Glomerular visceral epithelial cell (primary cell): ENCODE data around the gene UCK2.
A peak's percentile ranks its signal among the peaks of the same experiment; 100 is the strongest.

ENCODE experiments used
- DNase-seq: peaks from one replicate; pipeline ENCODE4 v3.0.0-alpha.2; 2016; ENCODE audit errors: extremely low spot score

Gene UCK2

DNA sequence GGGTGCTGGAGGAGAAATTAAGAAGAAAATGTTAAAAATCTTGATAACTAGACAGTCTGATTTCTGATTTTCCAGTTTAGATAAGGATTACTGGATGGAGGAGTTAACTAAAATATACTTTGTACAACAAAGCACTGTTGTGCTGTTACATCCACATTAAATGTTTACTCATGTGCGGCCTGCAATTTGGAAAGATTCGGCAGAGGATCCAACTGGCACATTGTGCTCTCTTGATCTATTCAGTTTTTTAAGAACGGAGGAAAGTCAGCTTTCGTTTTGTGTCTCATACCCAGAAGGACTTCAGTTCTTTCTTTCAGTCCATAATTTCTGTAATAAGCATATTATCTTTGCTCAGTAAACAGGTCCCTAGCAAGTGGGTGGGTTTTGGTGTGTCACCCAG is 52.5 kb downstream of the UCK2 start:
- no peak for DNase-seq

- DNase-seq: no peak
Observed at GRCh38 chr1:165880993-165881392, 53.6 kb downstream of the UCK2 start.

GRCh38 chr1:165882168-165882837 is 54.9 kb downstream of the UCK2 start:
- no peak for DNase-seq

GRCh38 chr1:165883056-165883455 is 55.6 kb downstream of the UCK2 start:
- DNase-seq: peak; percentile 41

DNA sequence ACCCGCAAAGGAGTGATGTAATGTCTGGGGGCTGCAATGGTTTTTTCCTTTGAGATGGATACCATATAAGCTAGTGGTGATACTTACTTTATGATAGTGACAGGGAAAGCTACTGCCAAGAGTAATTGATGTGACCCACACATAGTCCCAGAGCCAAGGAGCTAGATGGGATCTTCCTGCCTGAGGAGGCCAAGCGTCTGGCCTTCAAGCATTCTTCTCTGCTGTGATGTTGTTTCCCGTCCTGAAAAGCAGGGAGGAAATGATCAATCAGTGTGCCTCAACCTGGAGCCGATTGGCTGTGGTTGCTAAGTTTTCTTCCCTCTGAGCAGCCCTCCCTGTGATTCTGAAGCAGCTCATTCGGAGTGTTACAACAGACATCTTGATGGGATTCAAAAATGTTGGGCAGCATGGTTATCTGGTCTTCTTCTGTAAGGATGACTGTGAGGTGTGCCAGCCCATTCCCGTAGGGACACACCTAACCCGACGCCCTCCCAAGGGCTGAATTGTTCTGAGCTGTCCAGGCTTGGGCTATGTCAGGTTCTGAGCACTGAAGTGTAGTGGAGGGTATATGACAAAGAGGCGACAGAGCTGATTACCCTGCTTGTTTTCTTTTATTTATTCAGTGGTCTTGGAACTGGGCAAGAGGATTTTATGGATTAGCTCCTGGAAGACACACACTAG is 56.7 kb downstream of the UCK2 start:
- no peak for DNase-seq

DNA sequence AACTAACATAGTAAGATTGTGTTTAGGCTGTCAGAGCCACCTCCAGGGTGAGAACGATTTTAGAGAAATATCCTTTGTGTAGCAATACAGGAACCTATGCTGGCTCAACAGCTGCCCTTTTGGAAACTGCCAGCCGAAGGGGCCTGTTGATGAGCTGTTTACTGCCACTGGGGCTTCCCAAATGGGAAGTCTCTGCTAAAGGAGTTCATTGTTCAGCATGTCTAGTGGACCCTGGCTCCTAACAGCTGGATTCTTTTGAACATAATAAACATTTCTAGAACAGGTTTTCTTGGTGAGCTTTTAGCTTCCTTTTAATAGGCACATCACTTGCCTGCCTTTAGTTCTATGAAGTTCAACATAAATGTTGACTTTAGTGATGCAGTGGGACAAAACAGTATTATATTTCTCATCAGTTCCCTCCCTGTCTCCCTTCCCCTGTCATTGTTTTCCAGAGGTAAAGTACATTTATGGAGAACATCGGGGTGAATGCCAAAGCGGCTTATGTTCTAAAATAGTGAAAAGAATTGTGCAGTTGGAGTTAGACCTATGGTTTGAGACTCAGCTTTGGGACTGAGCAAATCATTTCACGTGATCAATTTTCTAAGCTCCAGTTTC is 57.4 kb downstream of the UCK2 start:
- DNase-seq: no peak

GRCh38 chr1:165885305-165885694 is 57.9 kb downstream of the UCK2 start:
- DNase-seq: no peak

- DNase-seq: no peak
Observed at GRCh38 chr1:165886193-165886592, 58.8 kb downstream of the UCK2 start.

- DNase-seq: peak; percentile 71
Observed at GRCh38 chr1:165886983-165887382, 59.6 kb downstream of the UCK2 start.

DNA sequence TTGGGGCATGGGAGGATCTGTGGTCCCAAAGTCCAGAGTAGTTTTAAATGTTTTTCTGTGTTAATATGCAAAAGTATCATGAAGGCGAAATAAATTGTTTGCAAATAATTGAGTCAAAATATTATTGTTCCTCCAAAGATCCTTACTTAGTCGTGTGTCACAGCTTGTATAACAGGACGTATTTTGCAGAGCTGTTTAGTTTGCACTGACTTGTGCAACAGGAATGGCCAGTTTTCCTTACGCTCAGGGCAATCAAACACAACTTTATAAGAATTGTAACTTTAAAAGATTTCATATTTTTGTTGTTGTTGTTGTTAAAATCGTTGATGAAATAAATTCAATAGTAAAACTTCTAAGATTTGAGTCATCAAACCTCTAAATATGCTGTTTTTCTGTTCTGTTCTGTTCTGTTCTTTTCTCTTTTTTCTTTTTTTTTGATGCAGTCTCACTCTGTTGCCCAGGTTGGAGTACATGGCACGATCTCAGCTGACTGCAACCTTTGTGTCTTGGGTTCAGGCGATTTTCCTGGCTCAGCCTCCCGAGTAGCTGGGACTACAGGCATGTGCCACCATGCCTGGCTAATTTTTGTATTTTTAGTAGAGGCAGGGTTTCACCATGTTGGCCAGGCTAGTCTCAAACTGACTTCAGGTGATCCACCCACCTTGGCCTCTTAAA is 60.6 kb downstream of the UCK2 start:
- no peak for DNase-seq

DNA sequence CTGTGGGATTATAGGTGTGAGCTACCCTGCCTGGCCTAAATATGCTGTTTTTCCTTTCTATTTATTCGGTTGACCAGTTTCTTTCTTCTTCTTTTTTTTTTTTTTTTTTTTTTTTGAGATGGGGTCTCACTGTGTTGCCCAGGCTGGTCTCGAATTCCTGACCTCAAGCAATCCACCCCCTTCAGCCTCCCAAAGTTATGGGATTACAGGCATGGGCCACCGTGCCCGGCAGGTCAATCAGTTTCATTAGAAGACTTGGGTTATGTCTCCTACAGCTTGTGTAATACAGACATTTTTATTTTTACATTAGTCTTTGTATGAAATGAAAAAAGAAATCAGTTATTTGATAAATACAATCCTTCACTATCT is 61.1 kb downstream of the UCK2 start:
- no peak for DNase-seq

DNA sequence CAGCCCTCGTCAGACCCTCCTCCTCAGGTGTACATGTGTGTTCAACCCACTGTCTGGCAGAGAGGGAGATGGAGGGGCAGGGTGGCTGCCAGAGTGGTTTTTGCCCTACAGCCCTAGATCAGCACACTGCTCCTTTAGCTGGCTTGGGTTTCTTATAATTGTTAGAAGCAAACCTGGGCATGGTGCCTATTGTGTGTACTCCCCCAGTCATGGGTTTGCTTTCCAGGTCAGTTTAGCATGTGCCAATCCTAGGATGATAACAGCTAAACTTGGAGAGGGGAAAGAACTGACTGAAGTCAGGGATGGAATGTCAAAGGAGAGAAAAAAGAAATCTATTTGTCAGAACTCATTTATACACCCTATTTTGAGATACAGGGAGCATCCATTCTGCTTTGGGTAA is 63.3 kb downstream of the UCK2 start:
- no peak for DNase-seq

- peak; percentile 65 for DNase-seq
Observed at GRCh38 chr1:165891111-165891860, 63.9 kb downstream of the UCK2 start.

GRCh38 chr1:165892935-165893334 is 65.5 kb downstream of the UCK2 start:
- DNase-seq: no peak

DNA sequence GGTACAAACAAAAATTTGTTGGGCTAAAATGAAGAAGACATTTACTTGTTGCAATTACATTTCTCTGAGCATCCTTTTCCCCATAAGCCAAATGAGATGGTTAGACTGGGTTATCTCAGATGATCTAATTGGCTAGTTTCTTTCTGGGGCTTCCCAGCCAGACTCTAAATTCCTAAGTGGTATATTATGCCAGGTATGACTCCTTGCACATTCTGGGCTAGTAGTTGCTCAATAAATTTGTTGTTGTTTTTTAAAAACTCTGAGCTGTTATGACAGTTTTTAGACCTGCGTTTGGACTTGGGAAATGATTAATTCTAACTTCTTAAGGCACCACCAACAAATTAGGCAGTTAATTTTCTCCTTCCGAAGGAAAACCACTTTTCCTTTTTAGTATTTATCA is 66.1 kb downstream of the UCK2 start:
- no peak for DNase-seq

DNA sequence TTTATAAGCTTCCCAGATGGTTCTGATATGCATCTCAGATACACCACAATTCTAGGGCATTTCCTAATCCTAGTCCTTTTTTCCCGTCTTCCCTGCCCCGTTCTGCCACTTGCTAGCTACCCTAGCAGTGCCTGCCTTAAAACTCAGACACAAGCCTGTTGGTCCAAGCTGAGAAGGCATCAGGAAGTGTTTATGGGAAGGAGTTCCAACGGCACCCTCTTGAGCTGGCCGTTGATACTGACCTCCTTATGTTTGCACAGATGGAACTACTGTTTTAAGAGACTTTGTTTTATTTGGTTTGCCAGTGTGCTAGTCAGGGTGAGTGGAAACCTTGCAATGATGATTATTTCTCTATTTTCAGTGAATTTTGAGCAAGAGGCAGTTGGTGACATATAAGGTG is 67.2 kb downstream of the UCK2 start:
- DNase-seq: no peak

GRCh38 chr1:165895451-165895871 is 68.0 kb downstream of the UCK2 start:
- DNase-seq: peak; percentile 66

- DNase-seq: peak; percentile 71
Observed at GRCh38 chr1:165896277-165896676, 68.9 kb downstream of the UCK2 start.

DNA sequence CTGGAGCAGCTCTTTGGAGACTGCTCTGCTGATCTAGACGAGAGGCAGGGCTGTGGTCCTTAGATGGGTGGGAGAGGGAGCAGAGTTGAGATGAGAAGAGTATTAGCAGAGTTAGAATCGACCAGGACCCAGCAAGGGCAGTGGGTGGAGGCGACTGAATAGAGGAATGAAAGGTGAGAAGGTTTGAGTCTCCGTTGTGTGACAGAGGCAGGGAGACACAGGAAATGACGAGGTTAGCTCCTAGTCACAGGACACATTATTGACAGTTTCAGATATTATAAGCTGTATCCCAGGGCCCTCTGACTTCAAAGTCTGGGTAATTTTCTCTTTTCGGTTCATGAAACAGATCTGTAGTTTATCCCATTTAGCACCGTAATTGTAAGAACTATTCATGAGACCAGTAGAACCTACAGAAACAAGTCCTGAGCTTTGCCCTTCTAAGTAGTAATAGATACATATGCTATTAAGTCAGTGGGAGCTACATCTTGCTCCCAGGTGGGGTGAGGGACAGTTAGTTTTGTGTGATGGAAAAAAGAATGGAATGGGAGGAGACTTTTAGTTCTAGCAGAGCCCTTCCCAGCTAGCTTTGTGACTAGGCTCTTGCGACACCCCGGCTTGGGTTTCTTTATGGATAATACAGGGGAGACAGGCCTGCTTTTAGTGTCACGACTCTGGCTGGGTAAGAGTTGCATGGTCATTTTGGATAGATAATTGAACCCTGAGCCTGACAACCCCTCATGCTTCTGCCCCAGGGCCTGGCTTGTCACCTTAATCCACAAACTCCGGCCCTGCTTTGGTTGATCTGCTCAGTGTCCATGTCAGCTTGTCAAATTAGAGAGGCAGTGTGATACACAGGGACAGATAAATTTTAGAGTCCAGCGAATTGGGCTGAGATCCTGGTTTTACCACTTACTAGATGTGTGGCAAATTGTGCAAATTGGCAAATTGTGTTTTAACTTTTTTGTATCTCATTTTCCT is 70.2 kb downstream of the UCK2 start:
- no peak for DNase-seq

DNA sequence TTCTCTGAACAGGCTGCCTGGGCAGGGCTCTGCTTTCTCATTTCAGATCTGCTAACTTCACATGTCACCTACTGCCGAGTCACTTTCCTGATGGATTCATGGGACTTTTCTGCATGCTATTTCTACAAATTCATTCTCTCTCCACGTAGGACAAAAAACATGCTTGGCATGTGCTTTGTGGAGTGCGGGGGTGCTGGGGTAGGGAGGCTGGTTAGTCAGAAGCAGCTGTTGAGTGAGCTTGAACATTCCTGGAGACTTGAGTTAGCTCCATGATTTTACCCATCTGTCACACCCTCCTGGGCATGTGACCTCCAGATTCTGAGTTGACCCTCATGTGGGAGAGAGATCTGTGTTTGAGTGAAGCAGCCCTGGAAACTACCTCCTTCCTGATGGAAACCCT is 71.4 kb downstream of the UCK2 start:
- DNase-seq: peak; percentile 95

DNA sequence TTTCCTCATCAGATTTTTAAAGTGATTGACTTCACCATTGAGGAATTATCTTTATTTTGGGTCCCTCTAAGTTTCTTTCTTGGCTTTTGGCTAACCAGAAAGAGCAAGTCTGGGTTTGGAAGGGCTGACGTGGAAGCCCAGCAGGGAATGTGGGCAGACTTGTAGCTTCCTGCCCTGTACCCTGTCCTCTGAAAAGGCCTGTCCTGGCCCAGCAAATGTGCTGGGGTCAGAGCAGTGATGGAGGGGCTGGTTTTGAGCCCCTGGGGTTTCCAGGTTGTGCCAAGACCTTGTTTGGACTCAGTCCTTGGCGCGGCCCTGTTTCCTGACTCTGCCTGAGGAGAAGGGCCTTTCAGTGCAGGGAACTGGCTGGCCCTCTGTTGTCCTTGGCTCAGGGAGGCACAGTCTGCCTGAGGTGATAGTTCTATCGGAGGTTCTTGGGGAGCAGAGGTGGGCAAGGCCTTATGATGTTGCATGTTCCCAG is 72.1 kb downstream of the UCK2 start:
- no peak for DNase-seq
